ENCODE measurements around the gene P4HB. TPM values are rescaled to one million over a fixed set of nuclear protein-coding genes. Genes with fewer than 3 reads are reported as not detected.
"Not testable (repeated sequence)": the region's sequence is repeated elsewhere in the genome, so short reads cannot be mapped to it uniquely, and the experiment has no call there.

Gene P4HB
- total and polyA plus RNA-seq, 2 donors (not counting 1 experiment from before 2014, with no cell fraction given) = 37.4 to 191 TPM

DNA sequence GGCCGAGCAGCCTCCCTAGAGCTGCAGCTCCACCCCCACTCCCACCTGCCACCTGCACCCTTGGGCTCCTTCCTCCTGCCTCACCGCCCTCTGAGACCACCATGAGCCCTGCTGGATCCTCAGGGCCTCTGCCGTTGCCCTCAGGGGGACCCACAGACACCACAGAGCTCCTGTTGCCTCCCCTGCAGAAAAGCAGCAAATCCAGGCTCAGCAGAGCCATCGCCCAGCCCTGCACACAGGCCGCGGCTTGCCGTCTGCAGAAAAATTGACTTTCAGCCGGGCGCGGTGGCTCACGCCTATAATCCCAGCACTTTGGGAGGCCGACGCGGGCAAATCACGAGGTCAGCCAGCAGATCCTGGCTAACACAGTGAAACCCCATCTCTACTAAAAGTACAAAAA lies 18.5 kb downstream of the P4HB start:
- H3K27me3 ChIP-seq (replicated peaks in 1 of 4; ENCODE audit: control extremely low read depth in 1 of 4, control insufficient read depth in 3 of 4, insufficient read depth in 4 of 4, low read length in 3 of 4) = no peaks in the 10 kb centered on the region
- no peaks in the 10 kb centered on the region for H4K20me1 ChIP-seq (ENCODE audit: control insufficient read depth, insufficient read depth, low read length, poor library complexity, severe bottlenecking)
- no peak for ATAC-seq (ENCODE audit: low read depth)
- WGBS (ENCODE audit: insufficient coverage) = 95% methylated on average over 15 of the region's 15 CpGs
- H3K27me3 Mint-ChIP-seq = no peaks in the 10 kb centered on the region
- H3K9me3 ChIP-seq (ENCODE audit: control extremely low read depth in 1 of 3, control insufficient read depth in 2 of 3, insufficient read depth in 1 of 3, low read length in 2 of 3) = no peaks in the 10 kb centered on the region
- H3K4me1 Mint-ChIP-seq = no peaks in the 10 kb centered on the region
- no peaks in the 10 kb centered on the region for H3K9me3 Mint-ChIP-seq (ENCODE audit: insufficient read depth)
- H3K4me3 ChIP-seq (ENCODE audit: control extremely low read depth in 1 of 5, extremely low read depth in 1 of 5, insufficient read depth in 1 of 5, low read depth in 2 of 5, low read length in 4 of 5) = no peak overlapping the region
- TF ChIP-seq EZH2 (IDR thresholded peaks at IDR 0.05; ENCODE audit: borderline replicate concordance, insufficient read depth, low read depth, low read length, poor library complexity, severe bottlenecking) = no peak
- TF ChIP-seq, protein P1, sequence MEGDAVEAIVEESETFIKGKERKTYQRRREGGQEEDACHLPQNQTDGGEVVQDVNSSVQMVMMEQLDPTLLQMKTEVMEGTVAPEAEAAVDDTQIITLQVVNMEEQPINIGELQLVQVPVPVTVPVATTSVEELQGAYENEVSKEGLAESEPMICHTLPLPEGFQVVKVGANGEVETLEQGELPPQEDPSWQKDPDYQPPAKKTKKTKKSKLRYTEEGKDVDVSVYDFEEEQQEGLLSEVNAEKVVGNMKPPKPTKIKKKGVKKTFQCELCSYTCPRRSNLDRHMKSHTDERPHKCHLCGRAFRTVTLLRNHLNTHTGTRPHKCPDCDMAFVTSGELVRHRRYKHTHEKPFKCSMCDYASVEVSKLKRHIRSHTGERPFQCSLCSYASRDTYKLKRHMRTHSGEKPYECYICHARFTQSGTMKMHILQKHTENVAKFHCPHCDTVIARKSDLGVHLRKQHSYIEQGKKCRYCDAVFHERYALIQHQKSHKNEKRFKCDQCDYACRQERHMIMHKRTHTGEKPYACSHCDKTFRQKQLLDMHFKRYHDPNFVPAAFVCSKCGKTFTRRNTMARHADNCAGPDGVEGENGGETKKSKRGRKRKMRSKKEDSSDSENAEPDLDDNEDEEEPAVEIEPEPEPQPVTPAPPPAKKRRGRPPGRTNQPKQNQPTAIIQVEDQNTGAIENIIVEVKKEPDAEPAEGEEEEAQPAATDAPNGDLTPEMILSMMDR (IDR thresholded peaks at IDR 0.05) = no peak
- intact Hi-C loops (cut with micrococcal nuclease) = no loop called here
- H3K27ac Mint-ChIP-seq = no peak overlapping the region
- H3K4me2 ChIP-seq (replicated peaks; ENCODE audit: low read depth, low read length, poor library complexity, severe bottlenecking) = no peak overlapping the region
- H3K4me3 Mint-ChIP-seq = no peak overlapping the region
- no peaks in the 10 kb centered on the region for H3K4me1 ChIP-seq (ENCODE audit: control insufficient read depth in 2 of 2, insufficient read depth in 2 of 2, low read length in 2 of 2)
- DNase-seq = no peak
- no peak overlapping the region for H3K9ac ChIP-seq (ENCODE audit: low read length)
- H3K36me3 ChIP-seq (replicated peaks in 1 of 2; ENCODE audit: control extremely low read depth in 1 of 2, control insufficient read depth in 1 of 2, extremely low read depth in 1 of 2, insufficient read depth in 2 of 2, low read length in 1 of 2) = peaks cover 3 to 42% of the 10 kb centered on the region in 2 experiments
- CTCF ChIA-PET = interaction anchor here (1.4 kb wide), 1 partner anchor 13 kb away, joined by 3 read pairs; no protein-coding TSS in a partner anchor
- POLR2A ChIA-PET = interaction anchor here (0.5 kb wide), 1 partner anchor 20 kb away, joined by 7 read pairs; no protein-coding TSS in a partner anchor
- no peak overlapping the region for H3K27ac ChIP-seq (ENCODE audit: low read length in 2 of 2)
- no peak overlapping the region for H2AFZ ChIP-seq (ENCODE audit: insufficient read depth, low read depth, low read length, poor library complexity, severe bottlenecking)
- no peaks in the 10 kb centered on the region for H3K79me2 ChIP-seq (ENCODE audit: control insufficient read depth, insufficient read depth, low read length)

DNA sequence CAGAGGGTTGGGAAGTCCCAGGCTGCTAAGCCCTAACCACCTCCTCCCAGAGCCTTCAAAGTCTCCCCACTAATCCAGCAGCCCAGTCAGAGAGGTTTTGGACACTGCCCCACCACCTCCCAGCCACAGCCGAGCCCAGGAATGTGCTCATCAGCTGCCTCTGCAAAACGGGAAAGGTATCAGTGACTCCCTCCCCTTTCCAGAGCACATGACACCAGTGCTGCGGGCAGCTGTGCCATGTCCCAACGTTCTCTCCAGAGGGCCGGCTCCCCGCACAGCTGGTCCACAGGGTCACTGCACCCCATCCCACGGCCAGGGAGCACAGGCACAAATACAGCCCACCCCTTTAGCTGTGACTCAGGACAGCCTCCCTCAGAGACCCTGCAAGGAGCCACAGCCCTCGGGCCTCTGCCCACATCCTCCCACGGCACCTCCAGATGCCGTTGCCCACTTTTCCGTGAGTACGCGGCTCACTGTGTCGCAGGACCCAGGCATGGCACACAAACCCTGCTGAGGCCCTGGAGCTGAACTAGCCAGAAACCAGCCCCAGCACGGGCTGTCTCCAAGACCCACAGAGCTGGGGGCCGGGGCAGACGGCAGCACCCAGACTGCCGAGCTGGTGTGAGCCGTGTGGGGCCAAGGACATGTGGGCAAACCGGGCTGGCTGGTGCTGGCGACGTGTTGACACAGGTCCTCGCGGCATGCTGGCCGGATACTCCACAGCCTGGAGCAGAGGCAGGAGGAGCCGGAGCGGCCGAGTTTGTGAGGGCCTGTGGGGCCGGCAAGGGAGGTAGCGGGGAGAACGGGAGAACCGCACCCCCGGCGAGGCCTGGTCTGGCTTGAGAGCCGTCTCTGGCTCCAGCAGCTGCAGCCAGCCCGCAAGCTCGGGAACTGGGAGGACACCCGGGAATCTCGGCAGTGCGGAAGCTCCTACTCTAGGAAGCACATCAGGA lies 19.2 kb downstream of the P4HB start:
- Mint-ChIP-seq H3K4me3 (no peak overlapping the region), H3K27ac (no peak overlapping the region), H3K4me1 (no peaks in the 10 kb centered on the region), H3K27me3 (no peaks in the 10 kb centered on the region), H3K9me3 (ENCODE audit: insufficient read depth) (no peaks in the 10 kb centered on the region)
- Histone ChIP-seq H3K4me1 (ENCODE audit: control insufficient read depth in 2 of 2, insufficient read depth in 2 of 2, low read length in 2 of 2) (no peaks in the 10 kb centered on the region), H3K27ac (ENCODE audit: low read length in 2 of 2) (no peak overlapping the region), H3K4me3 (ENCODE audit: control extremely low read depth in 1 of 5, extremely low read depth in 1 of 5, insufficient read depth in 1 of 5, low read depth in 2 of 5, low read length in 4 of 5) (no peak overlapping the region), H3K36me3 (replicated peaks in 1 of 2; ENCODE audit: control extremely low read depth in 1 of 2, control insufficient read depth in 1 of 2, extremely low read depth in 1 of 2, insufficient read depth in 2 of 2, low read length in 1 of 2) (peaks cover 3 to 35% of the 10 kb centered on the region in 2 experiments), H2AFZ (ENCODE audit: insufficient read depth, low read depth, low read length, poor library complexity, severe bottlenecking) (no peak overlapping the region), H3K27me3 (replicated peaks in 1 of 4; ENCODE audit: control extremely low read depth in 1 of 4, control insufficient read depth in 3 of 4, insufficient read depth in 4 of 4, low read length in 3 of 4) (no peaks in the 10 kb centered on the region), H3K9ac (ENCODE audit: low read length) (no peak overlapping the region), H3K79me2 (ENCODE audit: control insufficient read depth, insufficient read depth, low read length) (no peaks in the 10 kb centered on the region), H3K4me2 (replicated peaks; ENCODE audit: low read depth, low read length, poor library complexity, severe bottlenecking) (no peak overlapping the region), H4K20me1 (ENCODE audit: control insufficient read depth, insufficient read depth, low read length, poor library complexity, severe bottlenecking) (no peaks in the 10 kb centered on the region), H3K9me3 (ENCODE audit: control extremely low read depth in 1 of 3, control insufficient read depth in 2 of 3, insufficient read depth in 1 of 3, low read length in 2 of 3) (no peaks in the 10 kb centered on the region)
- POLR2A ChIA-PET = interaction anchor here (0.5 kb wide), 1 partner anchor 21 kb away, joined by 7 read pairs; no protein-coding TSS in a partner anchor
- intact Hi-C loops (cut with micrococcal nuclease) = no loop called here
- DNase-seq (no peak), ATAC-seq (ENCODE audit: low read depth) (no peak)
- CTCF ChIA-PET = no interaction called here
- TF ChIP-seq, protein P1 (IDR thresholded peaks at IDR 0.05) = no peak
- no peak for TF ChIP-seq EZH2 (IDR thresholded peaks at IDR 0.05; ENCODE audit: borderline replicate concordance, insufficient read depth, low read depth, low read length, poor library complexity, severe bottlenecking)
- whole genome bisulfite sequencing (ENCODE audit: insufficient coverage) = 89% methylated on average over 40 of the region's 40 CpGs

DNA sequence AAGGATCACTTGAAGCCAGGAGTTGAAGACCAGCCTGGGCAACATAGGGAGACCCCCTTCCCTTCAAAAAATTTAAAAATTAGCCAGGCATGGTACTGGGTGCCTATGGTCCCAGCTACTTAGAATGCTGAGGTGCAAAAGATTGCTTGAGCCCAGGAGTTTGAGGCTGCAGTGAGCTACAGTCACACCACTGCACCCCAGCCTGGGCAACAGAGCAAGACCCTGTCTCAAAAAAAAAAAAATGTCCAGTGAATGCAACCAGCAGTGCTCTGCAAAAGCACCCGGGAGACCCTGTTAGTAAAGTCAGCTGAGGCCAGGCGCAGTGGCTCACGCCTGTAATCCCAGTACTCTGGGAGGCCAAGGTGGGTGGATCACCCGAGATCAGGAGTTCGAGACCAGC lies 20.3 kb downstream of the P4HB start:
- H3K27ac Mint-ChIP-seq; H3K4me1 ChIP-seq (ENCODE audit: control insufficient read depth in 2 of 2, insufficient read depth in 2 of 2, low read length in 2 of 2); H3K4me3 ChIP-seq (ENCODE audit: control extremely low read depth in 1 of 5, extremely low read depth in 1 of 5, insufficient read depth in 1 of 5, low read depth in 2 of 5, low read length in 4 of 5); intact Hi-C loops (cut with micrococcal nuclease); H2AFZ ChIP-seq (ENCODE audit: insufficient read depth, low read depth, low read length, poor library complexity, severe bottlenecking); H3K27me3 ChIP-seq (replicated peaks in 1 of 4; ENCODE audit: control extremely low read depth in 1 of 4, control insufficient read depth in 3 of 4, insufficient read depth in 4 of 4, low read length in 3 of 4); H3K9ac ChIP-seq (ENCODE audit: low read length); POLR2A ChIA-PET; H3K27me3 Mint-ChIP-seq; H3K9me3 Mint-ChIP-seq (ENCODE audit: insufficient read depth); H3K4me1 Mint-ChIP-seq; H3K27ac ChIP-seq (ENCODE audit: low read length in 2 of 2); DNase-seq; CTCF ChIA-PET; H3K4me3 Mint-ChIP-seq; H3K4me2 ChIP-seq (replicated peaks; ENCODE audit: low read depth, low read length, poor library complexity, severe bottlenecking); H3K9me3 ChIP-seq (ENCODE audit: control extremely low read depth in 1 of 3, control insufficient read depth in 2 of 3, insufficient read depth in 1 of 3, low read length in 2 of 3); H3K79me2 ChIP-seq (ENCODE audit: control insufficient read depth, insufficient read depth, low read length); H4K20me1 ChIP-seq (ENCODE audit: control insufficient read depth, insufficient read depth, low read length, poor library complexity, severe bottlenecking); ATAC-seq (ENCODE audit: low read depth): not testable (repeated sequence)
- whole genome bisulfite sequencing (ENCODE audit: insufficient coverage) = 100% methylated on average over 5 of the region's 5 CpGs
- H3K36me3 ChIP-seq (replicated peaks in 1 of 2; ENCODE audit: control extremely low read depth in 1 of 2, control insufficient read depth in 1 of 2, extremely low read depth in 1 of 2, insufficient read depth in 2 of 2, low read length in 1 of 2) = peaks cover 0 to 25% of the 10 kb centered on the region in 2 experiments

Measured in B cell (primary cell).